Measurements from ENCODE around the gene NAP1L3.

DNA sequence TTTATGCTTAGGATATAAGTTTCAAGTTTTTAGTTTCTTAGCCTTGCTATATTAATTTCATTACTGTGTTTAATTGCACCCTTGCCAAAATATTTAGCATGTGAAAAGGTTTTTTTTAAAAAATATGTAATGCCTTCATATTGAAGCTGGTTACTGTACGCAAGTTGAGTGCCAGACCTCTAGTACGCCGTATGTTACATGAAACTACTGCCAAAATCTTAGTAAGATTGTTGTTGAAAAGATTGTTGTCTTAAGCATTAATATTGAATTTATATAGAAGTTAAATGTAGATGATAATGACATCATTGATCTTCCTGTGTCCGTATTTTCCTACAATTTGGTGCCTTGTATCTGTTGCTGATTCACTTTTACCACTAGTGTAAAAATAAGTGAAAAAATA, 37.7 kb upstream of the NAP1L3 start:
- TF ChIP-seq SMAD4 (CRISPR knock-in tag; IDR thresholded peaks at IDR 0.05) (no peak), FOXJ3 (CRISPR knock-in tag; IDR thresholded peaks at IDR 0.05; ENCODE audit: borderline replicate concordance) (no peak), SMAD3 (CRISPR knock-in tag; IDR thresholded peaks at IDR 0.05; ENCODE audit: borderline replicate concordance) (no peak), NR2C2 (CRISPR knock-in tag; IDR thresholded peaks at IDR 0.05) (no peak), NR3C1 (CRISPR knock-in tag; conservative IDR thresholded peaks at IDR 0.05; ENCODE audit: low read depth) (no peak), CTCF (IDR thresholded peaks at IDR 0.05) (no peak), ELF4 (CRISPR knock-in tag; IDR thresholded peaks at IDR 0.05; ENCODE audit: low read depth) (no peak), GABPB1 (CRISPR knock-in tag; IDR thresholded peaks at IDR 0.05) (no peak), ZNF423 (CRISPR knock-in tag; IDR thresholded peaks at IDR 0.05) (no peak), CBFB (CRISPR knock-in tag; IDR thresholded peaks at IDR 0.05; ENCODE audit: low read depth) (no peak), NFATC4 (CRISPR knock-in tag; IDR thresholded peaks at IDR 0.05) (no peak), CREB1 (CRISPR knock-in tag; IDR thresholded peaks at IDR 0.05) (no peak)
- TF ChIP-seq, protein P1, sequence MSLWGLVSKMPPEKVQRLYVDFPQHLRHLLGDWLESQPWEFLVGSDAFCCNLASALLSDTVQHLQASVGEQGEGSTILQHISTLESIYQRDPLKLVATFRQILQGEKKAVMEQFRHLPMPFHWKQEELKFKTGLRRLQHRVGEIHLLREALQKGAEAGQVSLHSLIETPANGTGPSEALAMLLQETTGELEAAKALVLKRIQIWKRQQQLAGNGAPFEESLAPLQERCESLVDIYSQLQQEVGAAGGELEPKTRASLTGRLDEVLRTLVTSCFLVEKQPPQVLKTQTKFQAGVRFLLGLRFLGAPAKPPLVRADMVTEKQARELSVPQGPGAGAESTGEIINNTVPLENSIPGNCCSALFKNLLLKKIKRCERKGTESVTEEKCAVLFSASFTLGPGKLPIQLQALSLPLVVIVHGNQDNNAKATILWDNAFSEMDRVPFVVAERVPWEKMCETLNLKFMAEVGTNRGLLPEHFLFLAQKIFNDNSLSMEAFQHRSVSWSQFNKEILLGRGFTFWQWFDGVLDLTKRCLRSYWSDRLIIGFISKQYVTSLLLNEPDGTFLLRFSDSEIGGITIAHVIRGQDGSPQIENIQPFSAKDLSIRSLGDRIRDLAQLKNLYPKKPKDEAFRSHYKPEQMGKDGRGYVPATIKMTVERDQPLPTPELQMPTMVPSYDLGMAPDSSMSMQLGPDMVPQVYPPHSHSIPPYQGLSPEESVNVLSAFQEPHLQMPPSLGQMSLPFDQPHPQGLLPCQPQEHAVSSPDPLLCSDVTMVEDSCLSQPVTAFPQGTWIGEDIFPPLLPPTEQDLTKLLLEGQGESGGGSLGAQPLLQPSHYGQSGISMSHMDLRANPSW (CRISPR knock-in tag; conservative IDR thresholded peaks at IDR 0.05; ENCODE audit: low read depth): no peak

Data from WTC11 (cell line).